ENCODE results near the gene MYO9A.

DNA sequence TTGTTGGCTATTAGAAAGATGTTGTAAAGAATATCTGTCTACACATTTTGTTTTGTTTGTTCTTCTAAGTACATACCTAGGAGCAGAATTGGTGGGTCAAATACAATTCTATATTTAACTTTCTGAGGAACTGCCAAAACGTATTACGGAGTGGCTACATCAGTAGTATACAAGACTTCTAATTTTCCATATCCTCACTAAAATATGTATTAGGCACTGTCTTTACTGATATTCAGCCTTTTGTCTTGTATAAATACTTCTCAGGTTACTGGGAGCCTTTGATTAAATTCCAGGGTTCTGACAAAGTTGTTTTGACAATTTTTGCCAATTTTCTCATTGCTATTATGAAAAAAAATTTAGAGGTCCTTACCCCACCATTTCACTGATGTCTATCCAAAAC is 160.9 kb downstream of the MYO9A start:
- TF ChIP-seq, protein P1, sequence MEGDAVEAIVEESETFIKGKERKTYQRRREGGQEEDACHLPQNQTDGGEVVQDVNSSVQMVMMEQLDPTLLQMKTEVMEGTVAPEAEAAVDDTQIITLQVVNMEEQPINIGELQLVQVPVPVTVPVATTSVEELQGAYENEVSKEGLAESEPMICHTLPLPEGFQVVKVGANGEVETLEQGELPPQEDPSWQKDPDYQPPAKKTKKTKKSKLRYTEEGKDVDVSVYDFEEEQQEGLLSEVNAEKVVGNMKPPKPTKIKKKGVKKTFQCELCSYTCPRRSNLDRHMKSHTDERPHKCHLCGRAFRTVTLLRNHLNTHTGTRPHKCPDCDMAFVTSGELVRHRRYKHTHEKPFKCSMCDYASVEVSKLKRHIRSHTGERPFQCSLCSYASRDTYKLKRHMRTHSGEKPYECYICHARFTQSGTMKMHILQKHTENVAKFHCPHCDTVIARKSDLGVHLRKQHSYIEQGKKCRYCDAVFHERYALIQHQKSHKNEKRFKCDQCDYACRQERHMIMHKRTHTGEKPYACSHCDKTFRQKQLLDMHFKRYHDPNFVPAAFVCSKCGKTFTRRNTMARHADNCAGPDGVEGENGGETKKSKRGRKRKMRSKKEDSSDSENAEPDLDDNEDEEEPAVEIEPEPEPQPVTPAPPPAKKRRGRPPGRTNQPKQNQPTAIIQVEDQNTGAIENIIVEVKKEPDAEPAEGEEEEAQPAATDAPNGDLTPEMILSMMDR (conservative IDR thresholded peaks at IDR 0.05), result no peak
- TF ChIP-seq EZH2 (IDR thresholded peaks at IDR 0.05; ENCODE audit: low read depth), result no peak
